Liver (tissue), 3 donors: Measurements from ENCODE around the gene SLC4A5.

Experiments used
- ATF3 ChIP-seq: IDR thresholded peaks from 2 replicates; pipeline ENCODE4 v1.6.1; 2016; ENCODE audit warnings: antibody characterized with exemption
- CTCF ChIP-seq: fragments of 150-350 bp; IDR thresholded peaks from 2 replicates; pipeline ENCODE4 v1.5.1; 2017; ENCODE audit warnings: improper control_type of control experiment, low read depth, low read length; ENCODE audit not compliant: missing input control
- HNF4A ChIP-seq, 2 donors: conservative IDR thresholded peaks; 2 replicates each; pipeline ENCODE4 v1.6.1; 2016; ENCODE audit warnings: antibody characterized with exemption in 2 of 2, mild to moderate bottlenecking in 2 of 2
- HNF4G ChIP-seq: IDR thresholded peaks from 2 replicates; pipeline ENCODE4 v1.6.1; 2016; ENCODE audit warnings: antibody characterized with exemption
- JUND ChIP-seq, 2 donors: IDR thresholded peaks; 2 replicates each; pipeline ENCODE4 v1.6.1; 2016; ENCODE audit warnings: antibody characterized with exemption in 2 of 2
- MAX ChIP-seq: IDR thresholded peaks from 2 replicates; pipeline ENCODE4 v1.6.1; 2016; ENCODE audit warnings: antibody characterized with exemption
- RXRA ChIP-seq, 2 donors: IDR thresholded peaks; 2 replicates each; pipeline ENCODE4 v1.6.1; 2017 to 2018; ENCODE audit warnings: antibody characterized with exemption in 2 of 2, mild to moderate bottlenecking in 1 of 2
- TAF1 ChIP-seq: conservative IDR thresholded peaks from 2 replicates; pipeline ENCODE4 v1.6.1; 2016; ENCODE audit warnings: antibody characterized with exemption, mild to moderate bottlenecking
- donor health status: healthy.
- donor health status: healthy.

- no peak for TF ChIP-seq TAF1
- no peak for TF ChIP-seq JUND (IDR thresholded peaks at IDR 0.05)
- TF ChIP-seq CTCF, result peak; percentile 47
- peak; percentile 73 to 87 for TF ChIP-seq RXRA (IDR thresholded peaks at IDR 0.05)
- peak; percentile 29 for TF ChIP-seq MAX
- TF ChIP-seq HNF4G, result no peak
- peak; percentile 36 to 55 for TF ChIP-seq HNF4A (conservative IDR thresholded peaks at IDR 0.05)
- TF ChIP-seq ATF3, result no peak
Observed at GRCh38 chr2:74267068-74267467, 76.1 kb downstream of the SLC4A5 start.
